Ecto neural progenitor cell (in vitro differentiated cells): ENCODE data around the gene PTPRCAP.

Experiments
- DNase-seq: peaks from one replicate; pipeline ENCODE4 v3.0.0-alpha.2; 2018; ENCODE audit warnings: low spot score

The PTPRCAP gene

GRCh38 chr11:67395555-67396258, 41.8 kb downstream of the PTPRCAP start:
- DNase-seq: no peak

GRCh38 chr11:67393990-67394389, 43.5 kb downstream of the PTPRCAP start:
- DNase-seq: no peak

GRCh38 chr11:67393437-67393836, 44.0 kb downstream of the PTPRCAP start:
- no peak for DNase-seq

DNA sequence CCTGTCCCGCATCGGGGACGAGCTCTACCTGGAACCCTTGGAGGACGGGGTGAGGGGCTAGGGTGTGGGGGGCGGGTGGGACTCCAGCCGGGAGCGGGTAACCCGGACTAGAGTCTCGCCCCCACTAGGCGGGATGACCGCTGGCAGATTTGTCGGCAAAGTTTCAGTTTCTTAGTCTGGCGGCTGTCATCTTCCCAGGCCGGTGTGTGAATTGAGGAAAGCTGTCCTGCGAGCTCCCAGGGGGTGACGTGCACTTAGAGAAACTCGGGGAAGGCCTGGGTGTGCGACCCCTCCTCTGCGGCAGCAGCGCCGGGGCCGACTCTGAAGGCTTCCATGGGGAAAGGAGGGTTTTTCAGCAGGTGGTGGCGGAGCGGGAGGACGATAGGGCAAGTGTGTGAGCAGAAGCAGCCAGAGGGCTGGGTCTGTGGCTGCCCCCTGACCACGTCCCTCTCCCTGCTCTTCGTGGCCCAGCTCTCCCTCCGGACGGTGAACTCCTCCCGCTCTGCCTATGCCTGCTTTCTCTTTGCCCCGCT, 45.2 kb downstream of the PTPRCAP start:
- DNase-seq: no peak

DNA sequence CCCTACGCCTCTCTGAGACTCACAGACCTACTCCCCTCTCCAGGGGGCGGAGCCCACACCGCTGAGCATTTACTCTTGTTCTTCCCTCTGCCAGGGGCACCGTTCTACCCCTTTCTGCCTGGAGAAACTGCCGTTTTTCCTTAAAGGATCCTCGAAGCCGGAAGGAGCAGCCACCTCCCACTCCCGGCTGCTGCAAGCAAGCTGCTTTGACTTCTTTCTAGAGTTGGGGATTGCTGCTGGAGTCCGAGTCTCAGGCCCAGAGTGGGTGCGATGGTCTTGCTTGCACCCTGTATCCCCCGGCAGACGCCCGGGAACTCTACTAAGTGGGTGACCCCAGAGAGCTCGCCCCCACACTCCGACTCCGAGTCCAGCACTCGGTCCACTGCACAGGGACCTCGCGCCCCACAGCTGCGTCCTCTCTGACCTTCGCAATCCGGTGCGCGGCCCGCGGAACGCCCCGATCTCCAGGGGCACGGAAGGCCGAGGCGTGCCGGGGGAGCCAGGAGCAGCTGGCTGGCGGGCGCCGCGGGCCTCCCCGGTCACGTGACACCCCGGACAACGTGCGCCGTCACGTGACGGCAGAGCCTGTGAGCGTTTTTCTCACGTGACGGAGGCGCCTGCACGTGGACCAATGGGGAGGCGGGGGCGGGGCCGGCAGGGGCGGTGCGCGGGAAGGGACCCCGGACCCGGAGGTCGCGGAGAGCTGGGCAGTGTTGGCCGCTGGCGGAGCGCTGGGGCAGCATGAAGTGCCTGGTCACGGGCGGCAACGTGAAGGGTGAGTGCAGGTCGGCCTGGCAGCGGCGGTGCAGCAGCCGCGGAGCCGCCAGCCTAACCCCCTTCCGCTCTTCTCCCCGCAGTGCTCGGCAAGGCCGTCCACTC, 45.9 kb downstream of the PTPRCAP start, which contains the start of gene RAD9A:
RAD9A (plus strand) TSS at position 683 of the 879 bp plus-strand sequence; CDS start at position 742, 59 bp downstream.
- DNase-seq: peak; percentile 98

DNA sequence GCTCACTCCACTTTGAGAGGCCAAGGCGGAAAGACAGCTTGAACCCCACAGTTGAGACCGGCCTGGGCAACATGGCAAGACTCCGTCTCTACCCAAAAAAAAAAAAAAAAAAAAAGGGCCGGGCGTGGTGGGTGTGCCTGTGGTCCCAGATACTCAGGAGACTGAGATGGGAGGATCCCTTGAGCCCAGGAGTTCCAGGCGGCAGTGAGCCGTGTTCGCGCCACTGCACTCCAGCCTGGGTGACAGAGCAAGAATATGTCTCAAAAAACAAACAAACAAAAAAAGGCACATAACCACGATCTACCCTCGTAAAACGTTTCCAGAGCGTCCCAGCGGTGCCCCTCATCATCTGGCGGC, 46.6 kb downstream of the PTPRCAP start:
- DNase-seq: no peak

DNA sequence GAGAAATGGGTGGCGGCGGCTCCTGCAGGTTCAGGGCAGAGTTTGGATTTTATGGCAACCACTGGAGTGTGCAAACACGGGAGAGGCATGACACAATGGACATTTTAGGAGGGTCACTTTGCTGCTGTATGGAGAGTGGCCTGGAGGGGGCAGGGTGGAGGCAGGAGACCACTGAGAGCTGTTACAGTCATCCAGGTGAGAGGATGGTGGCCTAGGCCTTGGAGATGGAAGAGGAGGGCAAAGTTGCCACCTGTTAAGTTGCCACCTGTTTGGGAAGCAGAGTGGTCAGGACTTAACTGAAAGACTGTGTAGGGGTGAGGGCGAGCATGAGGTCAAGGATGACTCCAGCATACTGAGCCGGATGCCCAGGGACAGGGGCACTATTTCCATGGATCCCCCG, 48.0 kb downstream of the PTPRCAP start:
- DNase-seq: peak; percentile 77

DNA sequence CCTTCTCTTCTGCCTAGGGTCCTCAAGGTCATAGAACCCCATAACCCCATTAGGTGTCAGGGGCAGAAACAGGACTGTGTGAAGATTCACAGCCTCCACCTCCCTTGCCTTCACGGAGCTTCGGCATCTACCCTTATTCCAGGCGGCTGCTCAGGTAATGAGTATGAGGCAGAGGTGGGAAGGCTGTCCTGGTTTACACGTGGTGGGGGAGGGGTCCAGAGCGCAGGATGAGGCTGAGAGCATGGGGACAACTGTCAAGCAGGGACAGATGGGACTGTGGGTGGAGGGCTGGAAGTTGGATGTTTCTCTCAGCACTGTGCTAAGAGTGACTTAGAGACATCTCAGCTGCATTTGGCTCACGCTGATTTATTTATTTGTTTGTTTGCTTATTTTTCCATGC, 50.0 kb downstream of the PTPRCAP start:
- no peak for DNase-seq

DNA sequence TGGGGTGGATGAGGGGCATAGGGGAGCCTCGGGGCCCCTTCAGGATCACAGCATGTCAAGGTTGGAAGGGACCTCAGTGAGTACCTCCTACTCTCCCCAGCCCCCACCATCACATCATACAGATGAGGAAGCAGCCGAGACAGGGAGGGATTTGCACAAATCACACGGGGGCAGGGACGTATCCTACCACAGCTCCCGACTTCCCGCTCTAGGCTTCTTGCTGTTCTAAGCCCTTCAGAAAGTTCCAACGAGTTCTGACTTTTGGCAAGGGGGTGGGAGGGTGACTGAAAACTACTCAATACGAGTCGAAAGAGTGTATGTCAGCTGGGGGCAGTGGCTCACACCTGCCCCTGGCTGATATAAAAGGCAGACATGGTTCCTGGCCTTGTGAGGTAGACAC, 50.4 kb downstream of the PTPRCAP start:
- no peak for DNase-seq
